HepG2 (cell line): ENCODE results near the gene PGGT1B. TPM values are rescaled to one million over a fixed set of nuclear protein-coding genes. Genes with fewer than 3 reads are reported as not detected.

Experiments
- BHLHE40 ChIP-seq: IDR thresholded peaks from 2 replicates; pipeline ENCODE4 v1.6.1; 2011; ENCODE audit warnings: low read length, improper control_type of control experiment
- HNRNPL ChIP-seq: fragments of 200-400 bp; formaldehyde crosslinking; IDR thresholded peaks from 2 replicates; pipeline ENCODE4 v1.6.1; 2017; ENCODE audit warnings: mild to moderate bottlenecking, low read depth, low read length
- RERE ChIP-seq: IDR thresholded peaks from 2 replicates; pipeline ENCODE4 v1.6.1; 2016; ENCODE audit warnings: low read depth, missing genetic modification reagents, missing compliant biosample characterization
- ZNF124 ChIP-seq: sonication (generic); formaldehyde crosslinking; IDR thresholded peaks from 2 replicates; pipeline ENCODE4 v1.4.0; 2020; ENCODE audit warnings: missing genetic modification reagents
- ZNF230 ChIP-seq: sonication (generic); formaldehyde crosslinking; IDR thresholded peaks from 2 replicates; pipeline ENCODE4 v1.4.0; 2020; ENCODE audit warnings: mild to moderate bottlenecking, missing genetic modification reagents
- ZNF660 ChIP-seq: sonication (generic); formaldehyde crosslinking; IDR thresholded peaks from 2 replicates; pipeline ENCODE4 v1.5.1; 2020; ENCODE audit warnings: mild to moderate bottlenecking, low read depth, missing genetic modification reagents, borderline replicate concordance
- ZXDC ChIP-seq: sonication (generic); formaldehyde crosslinking; IDR thresholded peaks from 2 replicates; pipeline ENCODE4 v1.5.0; 2020; ENCODE audit warnings: mild to moderate bottlenecking, missing genetic modification reagents
- polyA plus RNA-seq, 8 experiments: library from polyadenylated mRNA; depleted of rRNA in 3 of 8; stranded (reverse) in 7 of 8; unstranded in 1 of 8; fragments of >200 nt; fragmentation: Illumina TruSeq in 4 of 8; extraction: Trizol in 4 of 8; gene quantifications; 2 replicates each; pipeline versions ENCODE4 v1.2.1 to v1.2.3, GENCODE V29; 2011 to 2016; ENCODE audit warnings: low read depth in 4 of 8, missing spikeins in 1 of 8, mixed read lengths in 1 of 8; ENCODE audit not compliant: insufficient read depth in 1 of 8
- small RNA-seq, 3 experiments: library from RNA; depleted of rRNA; stranded (forward); fragments of <200 nt; gene quantifications; one replicate each; pipeline ENCODE3, GENCODE V24; 2012; ENCODE audit warnings: low read depth in 2 of 3, low replicate concordance in 1 of 3; ENCODE audit not compliant: insufficient read length in 3 of 3, insufficient read depth in 2 of 3
- total RNA-seq, 5 experiments: library from RNA; depleted of rRNA; stranded (reverse); fragments of >200 nt; fragmentation: Illumina TruSeq; extraction: Trizol; gene quantifications; 2 replicates each; pipeline ENCODE4 v1.2.3, GENCODE V29; 2016; ENCODE audit warnings: low read depth in 1 of 5

The PGGT1B gene
- total and polyA plus RNA-seq, 2 of the 13 experiments (the other 11 are each of a cell fraction or from before 2014, with no cell fraction given) = 2.4 to 42.7 TPM

DNA sequence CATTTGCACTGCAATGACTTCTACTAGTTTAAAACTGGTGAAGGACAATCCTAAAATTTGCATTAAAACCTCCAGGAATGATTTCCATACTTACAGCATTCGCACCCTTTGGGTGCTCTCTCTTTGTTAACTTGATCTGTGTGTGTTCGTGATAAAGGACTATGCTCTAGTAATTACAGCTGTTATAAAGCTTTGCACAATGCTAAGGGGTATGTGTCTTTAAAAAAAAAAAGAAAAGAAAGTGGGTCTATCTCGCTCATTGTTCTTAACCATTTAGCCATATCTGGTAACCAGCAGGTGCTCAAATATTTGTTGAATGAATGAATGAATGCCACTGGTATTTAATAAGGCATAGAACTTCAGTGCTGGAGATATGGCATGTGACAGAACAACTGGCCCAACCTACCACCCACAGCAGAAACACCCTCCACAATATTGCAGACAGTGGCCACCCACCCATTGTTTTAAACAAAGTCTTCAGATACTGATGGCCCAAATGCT, 101.7 kb downstream of the PGGT1B start (continued):
- TF ChIP-seq ZNF230 (CRISPR knock-in tag) = no peak
- no peak for TF ChIP-seq ZNF124
- TF ChIP-seq ZNF660 (CRISPR knock-in tag) = no peak
- no peak for TF ChIP-seq RERE
- TF ChIP-seq ZXDC (CRISPR knock-in tag) = no peak
- TF ChIP-seq HNRNPL = no peak
- TF ChIP-seq BHLHE40 = no peak

Small RNA genes within 50 kb of the gene (small RNA-seq; reads per million reads assigned to genes)
- gene HMGN1P15 = 0 reads per million in 3 experiments

Other genes with a start within 250 kb of the PGGT1B start
- gene TRIM36, start 93.0 kb downstream of the PGGT1B start, total RNA-seq (2016; rRNA removed; fragmentation: Illumina TruSeq; extraction: Trizol) = 2.0 and 2.4 TPM in 2 replicates
- 1.4 and 1.7 TPM in 2 replicates for gene TRIM36, start 93.0 kb downstream of the PGGT1B start, polyA plus RNA-seq (2011; rRNA removed)
- gene CCDC112, start 33.8 kb upstream of the PGGT1B start, total RNA-seq (2016; rRNA removed; fragmentation: Illumina TruSeq; extraction: Trizol) = 2.8 and 3.3 TPM in 2 replicates
- 0.78 and 1.1 TPM in 2 replicates for gene CCDC112, start 33.8 kb upstream of the PGGT1B start, polyA plus RNA-seq (2011; rRNA removed)